Measurements from ENCODE around the gene CDH15.

CDH15 gene

DNA sequence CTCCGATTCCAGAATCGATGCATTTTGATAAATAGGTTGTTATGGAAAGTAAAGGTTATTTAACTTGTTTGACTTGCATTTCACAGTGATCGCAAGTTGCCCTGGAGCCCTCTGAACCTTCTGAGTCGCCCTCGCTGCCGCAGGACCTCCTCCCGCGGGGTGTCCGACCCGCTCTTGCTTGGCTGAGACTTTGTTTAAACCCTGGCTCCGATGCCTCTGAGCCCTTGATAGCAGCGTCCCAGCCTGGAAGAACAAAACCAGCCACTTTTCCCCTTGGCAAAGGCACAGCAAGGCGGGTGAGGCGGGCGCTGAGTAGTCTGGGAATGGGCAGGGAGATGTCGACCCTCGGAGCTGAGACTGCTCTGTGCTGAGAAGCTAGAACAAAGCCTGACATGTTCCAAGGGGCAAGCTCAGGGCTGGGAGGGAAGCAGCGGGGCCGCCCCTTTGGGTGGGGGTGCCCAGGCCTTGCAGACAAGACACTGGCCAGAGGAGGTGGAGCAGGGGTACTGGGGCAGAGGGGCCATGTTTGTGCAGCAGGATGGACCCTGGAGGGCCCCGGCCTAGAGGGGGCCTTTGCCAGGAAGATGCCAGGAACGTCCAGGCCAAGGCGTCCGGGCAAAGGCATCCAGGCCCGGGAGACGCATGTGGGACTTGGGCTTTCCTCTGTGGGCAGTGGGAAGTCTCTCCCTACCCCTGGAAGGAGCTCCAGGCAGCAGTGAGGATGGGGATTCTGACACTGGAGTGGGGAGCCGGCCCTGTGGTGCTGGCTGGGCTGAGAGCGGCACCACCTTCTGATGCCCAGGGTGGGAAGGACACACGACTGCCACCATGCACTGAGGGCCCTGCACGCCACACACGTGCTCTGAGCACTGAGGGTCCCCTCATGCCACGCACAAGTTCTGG is 30.3 kb upstream of the CDH15 start:
- no peak for DNase-seq (ENCODE audit: low read depth)

- DNase-seq (ENCODE audit: low read depth) = no peak
Observed at GRCh38 chr16:89141884-89142267, 29.7 kb upstream of the CDH15 start.

GRCh38 chr16:89142474-89143195 is 28.9 kb upstream of the CDH15 start:
- no peak for DNase-seq (ENCODE audit: low read depth)

DNA sequence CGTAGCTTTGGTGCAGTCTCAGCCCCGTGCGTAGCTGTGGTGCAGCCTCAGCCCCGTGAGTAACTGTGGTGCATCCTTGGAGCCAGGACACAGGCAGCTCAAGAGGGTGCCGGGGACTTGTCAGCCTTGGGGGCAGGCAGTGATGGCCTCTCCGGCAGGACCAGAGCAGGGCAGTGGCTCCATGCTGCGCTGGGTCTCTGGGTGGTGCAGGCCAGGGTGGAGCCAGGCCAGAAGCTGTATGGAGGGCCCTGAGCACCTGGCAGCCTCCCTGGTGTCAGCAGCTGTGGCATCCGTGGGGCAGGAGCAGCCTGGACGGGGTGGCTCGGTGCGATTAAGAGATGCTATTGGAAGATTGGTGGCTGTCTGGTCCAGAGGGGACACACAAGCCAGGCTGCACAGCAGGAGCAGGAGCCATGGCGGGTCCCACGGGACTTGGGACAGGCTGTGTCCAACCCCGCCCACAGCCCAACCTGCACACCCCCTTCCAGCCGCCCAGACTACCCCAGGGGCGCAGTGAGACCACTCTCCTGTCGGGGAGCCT is 28.3 kb upstream of the CDH15 start:
- no peak for DNase-seq (ENCODE audit: low read depth)

DNA sequence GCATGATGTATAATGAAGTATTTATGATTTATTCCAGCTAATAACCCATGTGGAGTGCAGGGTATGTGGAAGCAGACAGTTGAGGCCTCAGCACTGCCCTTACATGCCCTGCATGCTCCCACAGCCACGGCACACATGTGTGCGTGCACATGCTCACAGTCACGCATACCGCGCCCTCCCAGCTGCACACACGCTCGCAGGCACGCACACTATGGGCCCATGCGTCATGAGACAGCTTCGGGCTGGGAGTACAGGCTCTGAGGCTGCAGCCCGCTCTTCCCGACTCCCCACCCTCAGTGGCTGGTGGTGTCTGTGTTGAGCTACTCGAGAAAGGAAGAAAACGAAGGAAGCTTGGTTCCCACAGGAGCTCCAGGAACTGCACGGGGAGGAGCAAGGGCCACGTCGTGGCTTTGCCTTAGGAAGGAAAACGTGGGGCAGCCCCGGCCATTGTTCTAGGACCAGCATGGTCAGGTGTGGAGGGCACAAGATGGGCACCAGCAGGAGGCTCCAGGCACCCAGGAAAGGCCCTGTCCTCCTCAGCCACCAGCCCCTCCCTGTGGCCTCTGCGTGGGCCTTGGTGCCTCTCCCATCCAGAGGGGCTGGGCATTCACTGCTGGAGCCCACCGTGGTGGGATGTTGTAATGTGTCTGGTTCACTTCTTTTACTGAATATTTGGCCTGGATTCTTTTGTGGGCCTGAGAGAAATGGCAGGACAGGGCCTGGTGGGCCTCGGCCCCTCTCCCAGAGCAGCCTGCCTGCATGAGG is 27.5 kb upstream of the CDH15 start:
- DNase-seq (ENCODE audit: low read depth) = no peak

- DNase-seq (ENCODE audit: low read depth) = no peak
Observed at GRCh38 chr16:89144681-89145080, 26.9 kb upstream of the CDH15 start.

DNA sequence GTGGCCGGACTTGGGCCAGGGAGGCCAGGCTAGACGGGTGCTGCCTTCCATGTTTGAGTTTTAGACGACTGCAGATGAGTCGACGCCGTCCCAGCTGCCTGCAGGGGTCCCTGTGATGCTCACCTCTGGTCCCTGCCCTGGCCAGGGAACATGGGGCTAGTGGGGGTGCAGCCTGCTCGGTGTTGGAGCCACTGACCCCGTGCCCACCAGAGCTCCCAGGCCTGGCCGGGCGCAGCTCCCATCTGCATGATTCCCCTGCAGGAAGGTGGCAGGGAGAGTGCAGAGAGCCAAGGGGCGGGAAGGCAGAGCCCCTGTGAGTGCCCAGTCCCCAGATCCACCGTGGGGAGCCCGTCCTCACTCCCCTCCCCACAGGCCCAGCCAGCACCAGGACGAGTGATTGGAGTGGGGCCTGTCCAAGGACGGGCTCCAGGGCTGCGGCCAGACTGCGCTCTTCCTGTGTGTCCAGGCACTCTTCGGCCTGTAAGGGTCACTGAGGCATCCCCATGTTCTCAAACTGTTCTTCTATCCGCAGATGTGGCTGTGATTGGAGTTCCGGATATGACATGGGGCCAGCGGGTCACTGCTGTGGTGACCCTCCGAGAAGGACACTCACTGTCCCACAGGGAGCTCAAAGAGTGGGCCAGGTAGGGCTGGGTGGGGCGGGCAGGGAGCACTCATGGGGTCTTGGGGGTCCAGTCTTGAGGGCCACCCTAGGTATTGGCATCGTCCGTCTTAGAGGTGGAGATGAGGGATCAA is 26.0 kb upstream of the CDH15 start:
- no peak for DNase-seq (ENCODE audit: low read depth)

DNA sequence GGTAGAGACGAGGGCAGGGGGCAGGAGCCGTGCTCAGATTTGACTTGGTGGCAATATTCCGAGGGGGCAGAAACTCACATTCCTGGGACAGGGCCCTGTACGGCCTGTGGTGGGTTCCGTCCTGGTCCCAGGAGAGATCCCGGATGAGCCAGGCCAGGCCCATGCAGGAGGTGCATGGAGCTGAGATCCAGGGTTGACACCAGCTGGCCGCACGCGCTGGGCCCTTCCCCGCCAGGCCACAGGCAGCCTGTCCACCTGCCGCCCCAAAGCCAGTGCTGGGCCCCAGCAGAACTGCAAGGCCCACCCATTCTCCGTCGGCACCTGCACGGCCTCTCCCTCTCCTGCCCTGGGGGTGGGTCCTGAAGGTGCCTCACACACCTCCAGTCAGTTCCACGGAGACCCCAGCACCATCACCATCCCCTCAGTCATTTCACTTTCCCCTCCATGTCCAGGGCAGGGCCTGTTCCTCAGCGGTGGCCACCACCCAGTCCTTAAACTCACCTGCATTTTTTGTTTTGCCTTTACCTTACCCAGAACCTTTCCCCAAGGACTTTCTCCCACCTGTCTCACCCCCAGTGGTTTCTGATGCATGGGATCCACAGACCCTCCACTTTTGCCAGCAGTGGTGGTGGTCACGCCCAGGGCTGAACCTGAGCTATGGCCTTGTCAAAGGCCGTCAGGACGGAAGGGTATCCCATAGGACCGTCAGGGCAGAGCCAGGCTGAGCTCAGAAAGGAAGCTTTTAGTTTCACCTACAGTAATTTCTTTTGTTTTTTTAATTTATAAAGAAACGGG is 25.1 kb upstream of the CDH15 start:
- no peak for DNase-seq (ENCODE audit: low read depth)

DNA sequence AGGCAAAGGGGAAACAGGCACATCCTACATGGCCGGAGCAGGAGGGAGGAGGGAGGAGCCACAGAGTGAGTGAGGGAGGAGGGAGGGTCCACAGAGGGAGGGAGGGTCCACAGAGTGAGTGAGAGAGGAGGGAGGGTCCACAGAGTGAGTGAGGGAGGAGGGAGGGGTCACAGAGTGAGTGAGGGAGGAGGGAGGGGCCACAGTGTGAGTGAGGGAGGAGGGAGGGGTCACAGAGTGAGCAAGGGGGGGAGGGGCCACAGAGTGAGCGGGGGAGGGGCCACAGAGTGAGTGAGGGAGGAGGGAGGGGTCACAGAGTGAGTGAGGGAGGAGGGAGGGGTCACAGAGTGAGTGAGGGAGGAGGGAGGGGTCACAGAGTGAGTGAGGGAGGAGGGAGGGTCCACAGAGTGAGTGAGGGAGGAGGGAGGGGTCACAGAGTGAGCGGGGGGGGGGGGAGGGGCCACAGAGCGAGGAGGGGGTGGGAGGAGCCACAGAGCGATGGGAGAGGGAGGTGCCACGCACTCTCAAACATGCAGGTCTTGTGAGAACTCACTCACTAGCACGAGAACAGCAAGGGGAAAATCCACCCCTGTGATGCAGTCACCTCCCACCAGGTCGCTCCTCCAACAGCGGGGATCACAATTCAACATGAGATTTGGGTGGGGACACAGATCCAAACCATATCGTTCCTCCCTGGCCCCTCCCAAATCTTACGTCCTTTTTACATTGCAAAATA is 24.3 kb upstream of the CDH15 start:
- no peak for DNase-seq (ENCODE audit: low read depth)

- DNase-seq (ENCODE audit: low read depth) = no peak
Observed at GRCh38 chr16:89149386-89149785, 22.2 kb upstream of the CDH15 start.

GRCh38 chr16:89150090-89150835 is 21.3 kb upstream of the CDH15 start:
- no peak for DNase-seq (ENCODE audit: low read depth)

DNA sequence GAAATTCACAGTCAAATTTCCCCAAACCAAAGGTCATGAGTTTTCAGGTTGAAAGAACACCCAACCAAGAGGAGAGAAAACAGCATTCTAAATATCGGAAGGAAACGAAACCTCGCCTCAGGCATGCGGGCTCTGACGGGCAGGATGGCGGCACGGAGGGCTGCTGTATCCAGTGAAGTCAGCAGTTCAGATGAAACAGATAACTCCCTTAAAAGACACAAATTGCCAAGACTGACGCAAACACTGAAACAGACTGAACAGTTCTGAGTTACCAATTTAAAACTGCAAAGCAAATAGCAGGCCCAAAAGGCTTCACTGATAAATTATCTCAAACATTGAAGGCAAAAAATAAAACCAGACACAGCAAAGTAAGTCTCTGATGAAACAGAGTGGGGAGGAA is 20.6 kb upstream of the CDH15 start:
- no peak for DNase-seq (ENCODE audit: low read depth)

GRCh38 chr16:89152831-89153700 is 18.5 kb upstream of the CDH15 start:
- DNase-seq (ENCODE audit: low read depth) = no peak

GRCh38 chr16:89153848-89154271 is 17.7 kb upstream of the CDH15 start:
- no peak for DNase-seq (ENCODE audit: low read depth)

GRCh38 chr16:89154390-89155183 is 17.0 kb upstream of the CDH15 start:
- DNase-seq (ENCODE audit: low read depth) = no peak

GRCh38 chr16:89155184-89155679 is 16.3 kb upstream of the CDH15 start:
- DNase-seq (ENCODE audit: low read depth) = no peak

Data from T follicular helper cell (primary cell).